Activated CD8-positive, alpha-beta memory T cell treated with anti-CD3 and anti-CD28 coated beads, Interleukin-2, amount 50 U/mL, for 1 hour (primary cell): ENCODE data around the gene CDH12.
"Not testable (repeated sequence)": the region's sequence is repeated elsewhere in the genome, so short reads cannot be mapped to it uniquely, and the experiment has no call there.

Source experiments
- DNase-seq: peaks from one replicate; pipeline ENCODE4 v3.0.0-alpha.2; 2020; ENCODE audit errors: extremely low read depth

Gene CDH12

GRCh38 chr5:22293147-22293546 lies 560.0 kb downstream of the CDH12 start:
- DNase-seq = no peak

GRCh38 chr5:22278164-22278563 lies 575.0 kb downstream of the CDH12 start:
- DNase-seq = no peak

GRCh38 chr5:22277006-22277405 lies 576.1 kb downstream of the CDH12 start:
- no peak for DNase-seq

- DNase-seq = not testable (repeated sequence)
Observed at GRCh38 chr5:22265855-22266254, 587.3 kb downstream of the CDH12 start.

GRCh38 chr5:22258139-22258538 lies 595.0 kb downstream of the CDH12 start:
- no peak for DNase-seq

- DNase-seq = no peak
Observed at GRCh38 chr5:22250528-22250927, 602.6 kb downstream of the CDH12 start.

- no peak for DNase-seq
Observed at GRCh38 chr5:22249209-22249729, 603.9 kb downstream of the CDH12 start.

GRCh38 chr5:22245770-22246169 lies 607.4 kb downstream of the CDH12 start:
- DNase-seq = no peak

GRCh38 chr5:22242532-22242931 lies 610.6 kb downstream of the CDH12 start:
- no peak for DNase-seq

- DNase-seq = no peak
Observed at GRCh38 chr5:22238047-22238446, 615.1 kb downstream of the CDH12 start.

GRCh38 chr5:22226423-22226822 lies 626.7 kb downstream of the CDH12 start:
- DNase-seq = no peak

- DNase-seq = no peak
Observed at GRCh38 chr5:22223079-22223478, 630.1 kb downstream of the CDH12 start.

- DNase-seq = not testable (repeated sequence)
Observed at GRCh38 chr5:22213703-22214495, 639.2 kb downstream of the CDH12 start.

- not testable (repeated sequence) for DNase-seq
Observed at GRCh38 chr5:22212254-22212991, 640.7 kb downstream of the CDH12 start.

GRCh38 chr5:22208463-22208862 lies 644.7 kb downstream of the CDH12 start:
- DNase-seq = not testable (repeated sequence)

- DNase-seq = not testable (repeated sequence)
Observed at GRCh38 chr5:22188651-22189050, 664.5 kb downstream of the CDH12 start.

- DNase-seq = not testable (repeated sequence)
Observed at GRCh38 chr5:22187632-22188228, 665.4 kb downstream of the CDH12 start.

- not testable (repeated sequence) for DNase-seq
Observed at GRCh38 chr5:22169226-22169625, 683.9 kb downstream of the CDH12 start.

- not testable (repeated sequence) for DNase-seq
Observed at GRCh38 chr5:22168704-22169103, 684.4 kb downstream of the CDH12 start.

- DNase-seq = not testable (repeated sequence)
Observed at GRCh38 chr5:22165931-22166330, 687.2 kb downstream of the CDH12 start.

- not testable (repeated sequence) for DNase-seq
Observed at GRCh38 chr5:22164910-22165748, 688.0 kb downstream of the CDH12 start.
